Neural cell (in vitro differentiated cells): ENCODE results near the gene TIMP4. TPM values are rescaled to one million over a fixed set of nuclear protein-coding genes. Genes with fewer than 3 reads are reported as not detected.
A peak's percentile ranks its signal among the peaks of the same experiment; 100 is the strongest.

Experiments
- H2AFZ ChIP-seq: fragments of 200-600, 300-800 bp; sonication (generic), shearing (Covaris generic); 2 replicates; pipeline ENCODE4 v1.6.0; 2014; ENCODE audit warnings: low read depth, mild to moderate bottlenecking, antibody characterized with exemption, low read length, moderate library complexity
- H3F3A ChIP-seq: fragments of 200-600 bp; shearing (Covaris generic); 2 replicates; pipeline ENCODE4 v1.6.1; 2016; ENCODE audit warnings: mild to moderate bottlenecking, moderate library complexity, mixed read lengths, antibody characterized with exemption, low read length; ENCODE audit not compliant: insufficient read depth, poor library complexity, severe bottlenecking
- H3K27ac ChIP-seq: fragments of 200-600, 300-800 bp; sonication (generic), shearing (Covaris generic); 2 replicates; pipeline ENCODE4 v1.5.1; 2014; ENCODE audit warnings: mild to moderate bottlenecking, low read length, moderate library complexity
- H3K27me3 ChIP-seq: fragments of 300-800, 200-600 bp; sonication (generic), shearing (Covaris generic); 2 replicates; pipeline ENCODE4 v1.6.0; 2014; ENCODE audit warnings: mild to moderate bottlenecking, low read depth, low read length, moderate library complexity; ENCODE audit not compliant: insufficient read depth
- H3K36me3 ChIP-seq: fragments of 300-800, 200-600 bp; sonication (generic), shearing (Covaris generic); 2 replicates; pipeline ENCODE4 v1.5.1; 2014; ENCODE audit warnings: mild to moderate bottlenecking, antibody characterized with exemption, low read length, moderate library complexity; ENCODE audit not compliant: insufficient read depth
- H3K4me2 ChIP-seq: fragments of 300-800, 200-600 bp; sonication (generic), shearing (Covaris generic); 2 replicates; pipeline ENCODE4 v1.6.0; 2014; ENCODE audit warnings: mild to moderate bottlenecking, low read length
- H3K4me3 ChIP-seq: fragments of 300-800, 200-600 bp; sonication (generic), shearing (Covaris generic); 2 replicates; pipeline ENCODE4 v1.5.1; 2014; ENCODE audit warnings: mild to moderate bottlenecking, low read length, moderate library complexity
- H3K79me2 ChIP-seq: fragments of 200-600 bp; shearing (Covaris generic); replicated peaks from 2 replicates; pipeline ENCODE4 v1.6.0; 2014; ENCODE audit warnings: mild to moderate bottlenecking, low read length, moderate library complexity; ENCODE audit not compliant: insufficient read depth
- H3K9ac ChIP-seq: fragments of 300-800, 200-600 bp; sonication (generic), shearing (Covaris generic); 2 replicates; pipeline ENCODE4 v1.6.1; 2016; ENCODE audit warnings: mild to moderate bottlenecking, low read length, mixed read lengths
- H3K9me2 ChIP-seq: fragments of 200-600 bp; shearing (Covaris generic); 2 replicates; pipeline ENCODE4 v1.6.1; 2016; ENCODE audit warnings: mild to moderate bottlenecking, low read length, mixed read lengths; ENCODE audit not compliant: insufficient read depth
- H3K9me3 ChIP-seq: fragments of 200-600, 300-800 bp; sonication (generic), shearing (Covaris generic); 2 replicates; pipeline ENCODE4 v1.6.1; 2016; ENCODE audit warnings: mild to moderate bottlenecking, mixed run types, low read length, moderate library complexity, mixed read lengths
- H4K20me1 ChIP-seq: fragments of 200-600 bp; shearing (Covaris generic); 2 replicates; pipeline ENCODE4 v1.6.1; 2016; ENCODE audit warnings: mild to moderate bottlenecking, mixed run types; ENCODE audit not compliant: insufficient read depth
- CTCF ChIP-seq: fragments of 450-650 bp; IDR thresholded peaks from 2 replicates; pipeline ENCODE4 v1.5.1; 2014; ENCODE audit warnings: antibody characterized with exemption, mild to moderate bottlenecking, moderate library complexity; ENCODE audit not compliant: poor library complexity, severe bottlenecking
- EP300 ChIP-seq: fragments of 450-650 bp; conservative IDR thresholded peaks from 2 replicates; pipeline ENCODE4 v1.6.1; 2014; ENCODE audit warnings: antibody characterized with exemption, mild to moderate bottlenecking, moderate library complexity; ENCODE audit not compliant: poor library complexity, severe bottlenecking
- EZH2 ChIP-seq: fragments of 200-600, 300-800 bp; shearing (Covaris generic), sonication (generic); IDR thresholded peaks from 2 replicates; pipeline ENCODE4 v1.6.1; 2014; ENCODE audit warnings: antibody characterized with exemption, low read length, borderline replicate concordance, mild to moderate bottlenecking; ENCODE audit not compliant: insufficient read depth, poor library complexity, severe bottlenecking
- MXI1 ChIP-seq: fragments of 450-650 bp; conservative IDR thresholded peaks from 2 replicates; pipeline ENCODE4 v1.6.1; 2014; ENCODE audit warnings: antibody characterized with exemption, mild to moderate bottlenecking; ENCODE audit not compliant: poor library complexity, severe bottlenecking
- POLR2AphosphoS5 ChIP-seq: IDR thresholded peaks from 2 replicates; pipeline ENCODE4 v1.6.1; 2012
- RAD21 ChIP-seq: fragments of 450-650 bp; conservative IDR thresholded peaks from 2 replicates; pipeline ENCODE4 v1.6.1; 2014; ENCODE audit warnings: antibody characterized with exemption, mild to moderate bottlenecking, moderate library complexity
- REST ChIP-seq: IDR thresholded peaks from 2 replicates; pipeline ENCODE4 v1.6.1; 2012; ENCODE audit warnings: borderline replicate concordance
- SMC3 ChIP-seq: fragments of 450-650 bp; conservative IDR thresholded peaks from 2 replicates; pipeline ENCODE4 v1.6.1; 2014; ENCODE audit warnings: antibody characterized with exemption, mild to moderate bottlenecking, moderate library complexity; ENCODE audit not compliant: poor library complexity
- TAF1 ChIP-seq: IDR thresholded peaks from 2 replicates; pipeline ENCODE4 v1.6.1; 2012; ENCODE audit warnings: low read depth
- polyA plus RNA-seq: library from polyadenylated mRNA; depleted of rRNA; stranded (reverse); fragments of >200 nt; gene quantifications from 2 replicates; pipeline ENCODE4 v1.2.3, GENCODE V29; 2014

The TIMP4 gene
- polyA plus RNA-seq, 1 donor from 2014 or later = not detected

GRCh38 chr3:12165909-12166308 is 7.2 kb upstream of the TIMP4 start:
- H3K27me3 ChIP-seq = no peaks in the 10 kb centered on the region
- TF ChIP-seq SMC3 = no peak
- no peak for TF ChIP-seq EZH2
- TF ChIP-seq CTCF = no peak
- no peak for TF ChIP-seq EP300
- TF ChIP-seq TAF1 = no peak
- no peak for TF ChIP-seq POLR2AphosphoS5
- no peak for TF ChIP-seq REST
- no peak for TF ChIP-seq RAD21
- TF ChIP-seq MXI1 = no peak
- H3K9me2 ChIP-seq = no peaks in the 10 kb centered on the region
- H3K27ac ChIP-seq = no peak overlapping the region
- H3K9ac ChIP-seq = no peak overlapping the region
- H3K36me3 ChIP-seq = no peaks in the 10 kb centered on the region
- H3K9me3 ChIP-seq = no peaks in the 10 kb centered on the region
- no peaks in the 10 kb centered on the region for H4K20me1 ChIP-seq
- H3F3A ChIP-seq = no peaks in the 10 kb centered on the region
- H3K4me2 ChIP-seq = no peak overlapping the region
- no peaks in the 10 kb centered on the region for H3K79me2 ChIP-seq
- no peak overlapping the region for H3K4me3 ChIP-seq
- H2AFZ ChIP-seq = no peak overlapping the region

- H4K20me1 ChIP-seq = no peaks in the 10 kb centered on the region
- H3K79me2 ChIP-seq = no peaks in the 10 kb centered on the region
- H3K27ac ChIP-seq = peak overlapping the region; percentile 8
- H3F3A ChIP-seq = no peaks in the 10 kb centered on the region
- peak overlapping the region; percentile 43 for H3K4me3 ChIP-seq
- H3K9me3 ChIP-seq = no peaks in the 10 kb centered on the region
- no peaks in the 10 kb centered on the region for H3K36me3 ChIP-seq
- H3K9ac ChIP-seq = no peak overlapping the region
- H2AFZ ChIP-seq = no peak overlapping the region
- TF ChIP-seq TAF1 = no peak
- TF ChIP-seq CTCF = no peak
- TF ChIP-seq RAD21 = no peak
- H3K9me2 ChIP-seq = no peaks in the 10 kb centered on the region
- H3K27me3 ChIP-seq = no peaks in the 10 kb centered on the region
- peak overlapping the region; percentile 34 for H3K4me2 ChIP-seq
Observed at GRCh38 chr3:12159227-12159601, 502 bp upstream of the TIMP4 start.
